GM12865 (cell line): ENCODE results near the gene FILIP1L.

Experiments used
- DNase-seq: peaks from one replicate; pipeline ENCODE4 v3.0.0; 2010; ENCODE audit warnings: low read depth
- H3K4me3 ChIP-seq: 2 replicates; pipeline ENCODE4 v1.5.1; 2011; ENCODE audit warnings: mild to moderate bottlenecking, low read depth, low read length, control low read depth
- TF ChIP-seq, protein P1 (sequence below): IDR thresholded peaks from 2 replicates; pipeline ENCODE4 v1.5.1; 2011; ENCODE audit warnings: low read length, control low read depth, low read depth, inconsistent platforms; ENCODE audit not compliant: insufficient read depth; ENCODE audit errors: missing control alignments

FILIP1L gene

DNA sequence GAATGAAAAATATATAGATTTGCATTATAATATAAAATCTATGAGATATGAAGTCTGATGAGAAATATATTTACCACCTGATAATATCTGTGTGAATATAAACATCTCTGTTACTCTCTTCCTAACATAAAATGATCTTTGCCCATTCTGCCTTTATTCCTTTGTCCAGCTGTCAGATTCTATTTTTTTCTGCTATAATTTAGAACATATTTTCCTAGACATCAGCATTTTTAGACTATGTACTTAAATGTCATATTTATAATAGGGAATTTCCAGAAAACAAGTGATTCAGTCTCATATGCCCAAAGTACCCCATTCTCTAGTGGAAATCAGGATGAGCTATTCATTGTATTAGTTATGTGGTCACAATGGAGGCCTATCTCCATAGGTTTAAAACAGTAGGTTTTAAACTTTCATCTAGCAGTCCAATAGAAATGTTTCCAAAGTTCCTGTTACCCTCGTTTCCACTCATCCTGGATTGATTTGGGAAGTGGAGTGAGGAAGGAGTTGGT lies 83.3 kb downstream of the FILIP1L start:
- TF ChIP-seq, protein P1, sequence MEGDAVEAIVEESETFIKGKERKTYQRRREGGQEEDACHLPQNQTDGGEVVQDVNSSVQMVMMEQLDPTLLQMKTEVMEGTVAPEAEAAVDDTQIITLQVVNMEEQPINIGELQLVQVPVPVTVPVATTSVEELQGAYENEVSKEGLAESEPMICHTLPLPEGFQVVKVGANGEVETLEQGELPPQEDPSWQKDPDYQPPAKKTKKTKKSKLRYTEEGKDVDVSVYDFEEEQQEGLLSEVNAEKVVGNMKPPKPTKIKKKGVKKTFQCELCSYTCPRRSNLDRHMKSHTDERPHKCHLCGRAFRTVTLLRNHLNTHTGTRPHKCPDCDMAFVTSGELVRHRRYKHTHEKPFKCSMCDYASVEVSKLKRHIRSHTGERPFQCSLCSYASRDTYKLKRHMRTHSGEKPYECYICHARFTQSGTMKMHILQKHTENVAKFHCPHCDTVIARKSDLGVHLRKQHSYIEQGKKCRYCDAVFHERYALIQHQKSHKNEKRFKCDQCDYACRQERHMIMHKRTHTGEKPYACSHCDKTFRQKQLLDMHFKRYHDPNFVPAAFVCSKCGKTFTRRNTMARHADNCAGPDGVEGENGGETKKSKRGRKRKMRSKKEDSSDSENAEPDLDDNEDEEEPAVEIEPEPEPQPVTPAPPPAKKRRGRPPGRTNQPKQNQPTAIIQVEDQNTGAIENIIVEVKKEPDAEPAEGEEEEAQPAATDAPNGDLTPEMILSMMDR, result no peak
- DNase-seq, result no peak

DNA sequence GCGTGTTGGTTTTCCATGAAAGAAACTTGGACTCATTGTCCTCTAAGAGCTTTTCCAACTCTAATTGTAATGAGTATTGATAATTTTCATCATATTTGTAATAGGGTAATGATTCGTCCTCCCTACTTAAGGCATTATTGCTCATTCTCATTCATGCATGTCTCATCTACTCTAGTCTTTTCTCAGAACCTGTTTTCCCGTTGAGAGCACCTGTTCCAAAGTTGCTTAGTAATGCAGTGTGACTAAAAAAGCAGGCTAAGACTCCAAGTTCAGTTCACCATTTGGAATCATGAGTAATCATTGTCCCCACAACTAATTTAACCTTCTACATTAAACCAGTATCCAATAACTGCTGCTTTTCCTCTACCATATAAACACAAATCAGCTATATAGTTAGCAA lies 84.0 kb downstream of the FILIP1L start:
- TF ChIP-seq, protein P1, result no peak

More for the DNA sequence above, 83.3 kb downstream of the FILIP1L start:
- H3K4me3 ChIP-seq, result no peak overlapping the region

DNA sequence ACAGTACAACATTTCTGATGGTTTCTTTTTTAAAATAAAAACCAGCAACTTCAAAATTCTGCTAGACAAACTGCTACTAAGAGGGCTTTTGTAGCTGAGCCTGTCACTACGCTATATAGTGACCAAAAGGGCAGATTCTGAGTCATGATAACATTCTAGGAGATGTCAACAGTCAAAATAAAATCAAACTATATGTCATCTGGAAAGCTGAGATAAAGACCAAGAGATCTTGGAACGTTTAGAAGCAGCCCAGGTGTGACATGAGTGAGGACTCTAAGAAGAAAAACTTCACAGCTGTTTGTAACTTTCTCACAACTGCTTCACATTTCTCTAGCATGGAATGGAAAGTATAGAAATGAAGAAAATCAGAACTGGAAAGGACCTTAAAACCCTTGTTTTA lies 84.6 kb downstream of the FILIP1L start:
- peak; percentile 61 for DNase-seq
- TF ChIP-seq, protein P1, result no peak
- H3K4me3 ChIP-seq, result no peak overlapping the region

More for the DNA sequence above, 84.0 kb downstream of the FILIP1L start:
- no peak overlapping the region for H3K4me3 ChIP-seq
- DNase-seq, result peak; percentile 32

DNA sequence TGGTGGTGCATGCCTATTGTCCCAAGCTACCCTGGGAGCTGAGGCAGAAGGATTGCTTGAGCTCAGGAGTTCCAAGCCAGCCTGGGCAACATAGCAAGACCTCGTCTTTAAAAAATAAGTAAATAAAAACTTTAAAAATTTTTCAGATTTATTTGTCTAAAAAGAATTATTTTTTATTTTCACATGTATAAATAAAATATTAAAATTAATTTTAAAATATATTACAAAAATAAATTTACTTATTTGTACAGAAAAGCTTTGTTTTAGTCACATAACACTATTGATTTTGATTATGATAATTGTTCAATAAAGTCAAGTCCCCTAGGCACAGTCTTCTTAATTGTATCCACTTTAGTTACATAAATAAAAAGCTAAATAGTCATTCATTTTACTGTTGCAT lies 85.2 kb downstream of the FILIP1L start:
- DNase-seq, result no peak
- H3K4me3 ChIP-seq, result no peak overlapping the region
- TF ChIP-seq, protein P1, result no peak

DNA sequence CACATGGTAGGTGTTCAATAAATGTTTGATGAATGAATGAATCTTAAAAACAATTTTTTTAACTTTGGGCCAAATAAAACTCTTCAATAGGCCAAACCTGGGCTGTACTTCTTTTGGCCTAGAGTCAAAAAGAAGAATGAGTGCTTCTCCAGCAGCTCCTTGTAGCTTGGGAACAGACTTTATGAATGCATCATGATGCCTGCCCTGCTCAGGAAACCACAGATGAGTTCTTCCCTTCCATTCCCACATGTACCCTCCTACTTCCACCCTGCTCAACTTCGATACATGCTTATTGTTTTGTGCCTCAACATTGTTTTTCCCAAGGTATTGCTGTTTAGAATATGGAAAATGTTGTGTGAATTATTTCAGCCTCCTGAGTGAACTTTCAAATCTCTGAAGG lies 87.0 kb downstream of the FILIP1L start:
- H3K4me3 ChIP-seq, result no peak overlapping the region
- TF ChIP-seq, protein P1, result no peak
- no peak for DNase-seq

DNA sequence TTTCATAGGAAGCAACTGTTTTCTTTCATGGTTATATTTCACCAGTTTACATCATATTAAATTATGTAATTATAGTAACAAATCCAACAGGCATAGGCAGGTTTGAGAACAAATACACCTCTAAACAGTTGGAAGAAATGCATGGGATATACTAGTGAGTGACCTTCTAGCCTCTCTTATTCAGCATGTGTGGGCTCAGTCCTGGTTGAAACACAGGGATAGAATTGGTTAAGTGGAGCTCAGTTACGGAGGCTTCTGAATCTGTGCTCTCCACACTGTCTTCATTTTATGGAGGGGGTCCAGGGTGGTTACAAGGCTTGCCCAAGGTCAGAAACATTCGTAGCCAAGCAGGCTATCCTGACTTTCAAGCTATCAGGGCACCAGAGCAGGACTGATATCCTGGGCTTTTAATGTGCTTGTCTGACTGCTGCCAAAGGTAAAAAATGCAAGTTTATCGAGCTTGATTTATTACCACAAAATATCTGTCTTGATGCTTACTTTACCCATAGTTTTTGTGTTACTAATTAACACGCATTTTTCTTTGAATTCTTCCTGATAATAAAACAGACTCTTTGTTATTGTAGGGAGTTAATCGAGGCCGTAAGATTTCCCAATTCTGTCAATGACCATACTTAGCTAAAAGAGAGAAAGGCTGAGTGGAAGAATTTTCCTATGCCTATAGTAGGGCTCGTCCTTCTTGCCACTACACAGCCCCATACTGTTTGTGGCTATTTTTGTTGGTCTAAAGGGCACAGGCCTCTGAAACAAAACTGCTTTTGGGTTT lies 89.6 kb downstream of the FILIP1L start:
- TF ChIP-seq, protein P1, result no peak
- no peak for DNase-seq
- H3K4me3 ChIP-seq, result no peak overlapping the region
